HepG2 (cell line): ENCODE measurements around the gene SMARCD1. TPM values are rescaled to one million over a fixed set of nuclear protein-coding genes. Genes with fewer than 3 reads are reported as not detected.
A peak's percentile ranks its signal among the peaks of the same experiment; 100 is the strongest.

Source experiments
- ARNTL ChIP-seq: sonication (generic); formaldehyde crosslinking; IDR thresholded peaks from 2 replicates; pipeline ENCODE4 v1.4.0; 2020; ENCODE audit warnings: mild to moderate bottlenecking, missing genetic modification reagents
- FOXK1 ChIP-seq: sonication (generic); formaldehyde crosslinking; IDR thresholded peaks from 2 replicates; pipeline ENCODE4 v1.4.0; 2020; ENCODE audit warnings: low read depth, missing genetic modification reagents, borderline replicate concordance
- ZNF326 ChIP-seq: sonication (generic); formaldehyde crosslinking; IDR thresholded peaks from 2 replicates; pipeline ENCODE4 v1.4.0; 2020; ENCODE audit warnings: missing genetic modification reagents, borderline replicate concordance
- ZNF407 ChIP-seq: sonication (generic); formaldehyde crosslinking; IDR thresholded peaks from one replicate; pipeline ENCODE4 v1.5.1; 2020; ENCODE audit warnings: mild to moderate bottlenecking, missing genetic modification reagents; ENCODE audit errors: not compliant biosample characterization
- ZNF431 ChIP-seq: sonication (generic); formaldehyde crosslinking; IDR thresholded peaks from 2 replicates; pipeline ENCODE4 v1.9.0; 2022; ENCODE audit warnings: missing genetic modification reagents, low read depth, mild to moderate bottlenecking, borderline replicate concordance
- ZNF512 ChIP-seq: sonication (generic); formaldehyde crosslinking; IDR thresholded peaks from 2 replicates; pipeline ENCODE4 v1.4.0; 2020; ENCODE audit warnings: mild to moderate bottlenecking, missing genetic modification reagents
- ZNF609 ChIP-seq: sonication (generic); formaldehyde crosslinking; IDR thresholded peaks from 2 replicates; pipeline ENCODE4 v1.4.0; 2020; ENCODE audit warnings: mild to moderate bottlenecking, missing genetic modification reagents, borderline replicate concordance
- polyA plus RNA-seq, 8 experiments: library from polyadenylated mRNA; depleted of rRNA in 3 of 8; stranded (reverse) in 7 of 8; unstranded in 1 of 8; fragments of >200 nt; fragmentation: Illumina TruSeq in 4 of 8; extraction: Trizol in 4 of 8; gene quantifications; 2 replicates each; pipeline versions ENCODE4 v1.2.1 to v1.2.3, GENCODE V29; 2011 to 2016; ENCODE audit warnings: low read depth in 4 of 8, missing spikeins in 1 of 8, mixed read lengths in 1 of 8; ENCODE audit not compliant: insufficient read depth in 1 of 8
- total RNA-seq, 5 experiments: library from RNA; depleted of rRNA; stranded (reverse); fragments of >200 nt; fragmentation: Illumina TruSeq; extraction: Trizol; gene quantifications; 2 replicates each; pipeline ENCODE4 v1.2.3, GENCODE V29; 2016; ENCODE audit warnings: low read depth in 1 of 5
- TF ChIP-seq, protein P1 (sequence below): sonication (generic); formaldehyde crosslinking; IDR thresholded peaks from 2 replicates; pipeline ENCODE4 v1.5.0; 2020; ENCODE audit warnings: mild to moderate bottlenecking, missing genetic modification reagents, borderline replicate concordance

The SMARCD1 gene
- total and polyA plus RNA-seq, 2 of the 13 experiments (the other 11 are each of a cell fraction or from before 2014, with no cell fraction given): 51.7 to 54.6 TPM

GRCh38 chr12:50111693-50112455, 26.7 kb downstream of the SMARCD1 start, which contains the start of gene COX14 (continued):
- 0 out of 2 replicates have a peak, but pooled peaks have one; percentile 34 for TF ChIP-seq ZNF609
- TF ChIP-seq ARNTL: peak; percentile 96
- TF ChIP-seq FOXK1 (CRISPR knock-in tag): no peak; the same call in 1 of the 2 replicates
- TF ChIP-seq, protein P1, sequence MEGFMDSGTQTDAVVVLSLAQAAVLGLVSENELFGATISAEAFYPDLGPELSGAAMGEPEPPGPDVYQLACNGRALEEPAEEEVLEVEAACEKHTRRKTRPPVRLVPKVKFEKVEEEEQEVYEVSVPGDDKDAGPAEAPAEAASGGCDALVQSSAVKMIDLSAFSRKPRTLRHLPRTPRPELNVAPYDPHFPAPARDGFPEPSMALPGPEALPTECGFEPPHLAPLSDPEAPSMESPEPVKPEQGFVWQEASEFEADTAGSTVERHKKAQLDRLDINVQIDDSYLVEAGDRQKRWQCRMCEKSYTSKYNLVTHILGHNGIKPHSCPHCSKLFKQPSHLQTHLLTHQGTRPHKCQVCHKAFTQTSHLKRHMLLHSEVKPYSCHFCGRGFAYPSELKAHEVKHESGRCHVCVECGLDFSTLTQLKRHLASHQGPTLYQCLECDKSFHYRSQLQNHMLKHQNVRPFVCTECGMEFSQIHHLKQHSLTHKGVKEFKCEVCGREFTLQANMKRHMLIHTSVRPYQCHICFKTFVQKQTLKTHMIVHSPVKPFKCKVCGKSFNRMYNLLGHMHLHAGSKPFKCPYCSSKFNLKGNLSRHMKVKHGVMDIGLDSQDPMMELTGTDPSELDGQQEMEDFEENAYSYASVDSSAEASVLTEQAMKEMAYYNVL (CRISPR knock-in tag): peak; percentile 57; the same call in 1 of the 2 replicates
- peak; percentile 38 for TF ChIP-seq ZNF407 (CRISPR knock-in tag)
- TF ChIP-seq ZNF326 (CRISPR knock-in tag): no peak; the same call in 1 of the 2 replicates
- no peak for TF ChIP-seq ZNF512
- TF ChIP-seq ZNF431: peak; percentile 83; the same call in 1 of the 2 replicates
